ENCODE measurements around the gene GAL3ST2.
"Not testable (repeated sequence)": the region's sequence is repeated elsewhere in the genome, so short reads cannot be mapped to it uniquely, and the experiment has no call there.

GRCh38 chr2:241823531-241824437 is 47.2 kb downstream of the GAL3ST2 start:
- TF ChIP-seq CTCF (IDR thresholded peaks at IDR 0.05 in 4 of 5, conservative IDR thresholded peaks at IDR 0.05 in 1 of 5); POLR2A (IDR thresholded peaks at IDR 0.05): not testable (repeated sequence)

All from gastrocnemius medialis (tissue), 4 donors.